ENCODE measurements around the gene MPHOSPH10.

GRCh38 chr2:71102981-71103681 lies 27.3 kb upstream of the MPHOSPH10 start:
- TF ChIP-seq ETS1 (CRISPR knock-in tag; IDR thresholded peaks at IDR 0.05) (no peak), EZH2 (conservative IDR thresholded peaks at IDR 0.05; ENCODE audit: low read depth, low read length) (no peak), TFAP4 (IDR thresholded peaks at IDR 0.05; ENCODE audit: borderline replicate concordance, low read depth) (no peak), CTCF (CRISPR knock-in tag; IDR thresholded peaks at IDR 0.05) (no peak), FOXK1 (CRISPR knock-in tag; IDR thresholded peaks at IDR 0.05; ENCODE audit: borderline replicate concordance, low read depth) (no peak), TBL1XR1 (IDR thresholded peaks at IDR 0.05; ENCODE audit: borderline replicate concordance, low read length, partially characterized antibody) (no peak), SMAD3 (CRISPR knock-in tag; IDR thresholded peaks at IDR 0.05) (no peak), STAT6 (CRISPR knock-in tag; IDR thresholded peaks at IDR 0.05; ENCODE audit: borderline replicate concordance) (no peak), SCMH1 (CRISPR knock-in tag; IDR thresholded peaks at IDR 0.05; ENCODE audit: borderline replicate concordance) (no peak), GPN1 (CRISPR knock-in tag; IDR thresholded peaks at IDR 0.05; ENCODE audit: borderline replicate concordance) (no peak), ZNF572 (CRISPR knock-in tag; IDR thresholded peaks at IDR 0.05) (no peak), KDM1A (CRISPR knock-in tag; IDR thresholded peaks at IDR 0.05) (no peak), KDM4B (CRISPR knock-in tag; IDR thresholded peaks at IDR 0.05) (no peak), ZNF350 (CRISPR knock-in tag; IDR thresholded peaks at IDR 0.05; ENCODE audit: borderline replicate concordance, low read depth) (no peak)
